ENCODE data around the gene DGKK. TPM values are rescaled to one million over a fixed set of nuclear protein-coding genes. Genes with fewer than 3 reads are reported as not detected.

The DGKK gene
- total RNA-seq, 1 donor from 2014 or later = 0.05 TPM

DNA sequence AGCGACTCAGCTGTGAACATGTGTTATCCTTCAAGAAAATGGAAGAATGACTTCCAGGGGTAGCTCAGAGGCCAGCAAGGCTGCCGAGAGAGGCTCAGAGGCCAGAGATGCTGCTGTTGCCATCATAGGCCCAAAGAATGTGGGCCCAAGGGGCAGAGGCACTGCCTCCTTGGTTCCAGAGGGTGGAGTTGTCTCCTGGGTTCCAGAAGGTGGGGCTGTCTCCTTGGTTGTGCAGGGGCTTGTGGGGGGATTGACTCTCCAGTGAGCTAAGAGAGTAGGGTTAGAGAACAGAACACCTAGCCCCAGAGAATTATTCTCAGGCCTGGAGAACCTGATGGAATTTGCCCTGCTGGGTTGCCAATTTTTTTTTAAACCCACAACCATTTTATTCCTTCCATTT is 62.6 kb downstream of the DGKK start:
- Histone ChIP-seq H3K9ac (ENCODE audit: low read length) (no peak overlapping the region), H2AFZ (ENCODE audit: low read depth, low read length) (no peak overlapping the region), H4K20me1 (ENCODE audit: insufficient read depth, low read length) (no peaks in the 10 kb centered on the region), H3K9me3 (ENCODE audit: insufficient read depth, low read depth, low read length) (no peaks in the 10 kb centered on the region), H3K4me3 (ENCODE audit: insufficient read depth, low read depth, low read length) (no peak overlapping the region), H3K4me2 (ENCODE audit: low read length) (no peak overlapping the region), H3K27ac (ENCODE audit: low read depth, low read length) (no peak overlapping the region), H3K79me2 (ENCODE audit: insufficient read depth, low read length) (no peaks in the 10 kb centered on the region), H3K4me1 (ENCODE audit: insufficient read depth, low read length) (no peaks in the 10 kb centered on the region), H3K27me3 (ENCODE audit: insufficient read depth, low read length) (no peaks in the 10 kb centered on the region), H3K36me3 (ENCODE audit: insufficient read depth, low read length) (no peaks in the 10 kb centered on the region)
- H3K4me3 Mint-ChIP-seq (ENCODE audit: unreplicated experiment) = no peak overlapping the region
- DNase-seq (ENCODE audit: low read depth) (no peak), FAIRE-seq (no peak)
- H3K9me3 Mint-ChIP-seq (ENCODE audit: unreplicated experiment) = no peaks in the 10 kb centered on the region
- no peaks in the 10 kb centered on the region for H3K36me3 Mint-ChIP-seq (ENCODE audit: low read depth, unreplicated experiment)
- H3K4me1 Mint-ChIP-seq (ENCODE audit: low read depth, unreplicated experiment) = no peaks in the 10 kb centered on the region
- no peak for TF ChIP-seq EZH2 (IDR thresholded peaks at IDR 0.05; ENCODE audit: insufficient read depth, low read length)
- TF ChIP-seq, protein P1, sequence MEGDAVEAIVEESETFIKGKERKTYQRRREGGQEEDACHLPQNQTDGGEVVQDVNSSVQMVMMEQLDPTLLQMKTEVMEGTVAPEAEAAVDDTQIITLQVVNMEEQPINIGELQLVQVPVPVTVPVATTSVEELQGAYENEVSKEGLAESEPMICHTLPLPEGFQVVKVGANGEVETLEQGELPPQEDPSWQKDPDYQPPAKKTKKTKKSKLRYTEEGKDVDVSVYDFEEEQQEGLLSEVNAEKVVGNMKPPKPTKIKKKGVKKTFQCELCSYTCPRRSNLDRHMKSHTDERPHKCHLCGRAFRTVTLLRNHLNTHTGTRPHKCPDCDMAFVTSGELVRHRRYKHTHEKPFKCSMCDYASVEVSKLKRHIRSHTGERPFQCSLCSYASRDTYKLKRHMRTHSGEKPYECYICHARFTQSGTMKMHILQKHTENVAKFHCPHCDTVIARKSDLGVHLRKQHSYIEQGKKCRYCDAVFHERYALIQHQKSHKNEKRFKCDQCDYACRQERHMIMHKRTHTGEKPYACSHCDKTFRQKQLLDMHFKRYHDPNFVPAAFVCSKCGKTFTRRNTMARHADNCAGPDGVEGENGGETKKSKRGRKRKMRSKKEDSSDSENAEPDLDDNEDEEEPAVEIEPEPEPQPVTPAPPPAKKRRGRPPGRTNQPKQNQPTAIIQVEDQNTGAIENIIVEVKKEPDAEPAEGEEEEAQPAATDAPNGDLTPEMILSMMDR (IDR thresholded peaks at IDR 0.05; ENCODE audit: insufficient read depth, low read depth, low read length) = no peak
- H3K27ac Mint-ChIP-seq (ENCODE audit: unreplicated experiment) = no peak overlapping the region
- H3K27me3 Mint-ChIP-seq (ENCODE audit: low read depth, unreplicated experiment) = no peaks in the 10 kb centered on the region

DNA sequence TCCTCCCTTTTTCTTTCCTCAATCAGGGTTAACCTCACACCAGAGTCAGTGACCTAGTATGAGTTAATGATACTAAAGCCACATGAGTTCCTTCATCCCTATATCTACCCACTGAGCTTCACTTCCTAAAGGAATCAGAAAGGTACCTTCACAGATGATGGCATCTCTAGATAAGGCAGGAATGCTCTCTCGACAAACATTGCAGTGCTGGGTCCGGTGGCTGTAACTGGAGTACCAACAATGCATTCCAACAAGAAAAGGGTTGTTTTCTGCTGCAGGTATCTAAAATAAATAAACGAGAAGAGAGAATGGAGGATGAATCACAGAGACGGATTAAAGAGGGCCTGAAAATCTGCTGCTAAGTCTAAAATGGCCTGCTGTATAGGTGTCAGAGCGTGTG is 66.7 kb downstream of the DGKK start:
- H3K36me3 ChIP-seq (ENCODE audit: insufficient read depth, low read length) = no peaks in the 10 kb centered on the region
- no peak overlapping the region for H3K27ac Mint-ChIP-seq (ENCODE audit: unreplicated experiment)
- no peaks in the 10 kb centered on the region for H4K20me1 ChIP-seq (ENCODE audit: insufficient read depth, low read length)
- TF ChIP-seq, protein P1 (IDR thresholded peaks at IDR 0.05; ENCODE audit: insufficient read depth, low read depth, low read length) = no peak
- no peak for TF ChIP-seq EZH2 (IDR thresholded peaks at IDR 0.05; ENCODE audit: insufficient read depth, low read length)
- H3K4me2 ChIP-seq (ENCODE audit: low read length) = no peak overlapping the region
- H3K9ac ChIP-seq (ENCODE audit: low read length) = no peak overlapping the region
- no peaks in the 10 kb centered on the region for H3K79me2 ChIP-seq (ENCODE audit: insufficient read depth, low read length)
- H2AFZ ChIP-seq (ENCODE audit: low read depth, low read length) = no peak overlapping the region
- no peaks in the 10 kb centered on the region for H3K4me1 ChIP-seq (ENCODE audit: insufficient read depth, low read length)
- no peaks in the 10 kb centered on the region for H3K9me3 ChIP-seq (ENCODE audit: insufficient read depth, low read depth, low read length)
- H3K4me3 Mint-ChIP-seq (ENCODE audit: unreplicated experiment) = no peak overlapping the region
- no peaks in the 10 kb centered on the region for H3K36me3 Mint-ChIP-seq (ENCODE audit: low read depth, unreplicated experiment)
- no peak overlapping the region for H3K4me3 ChIP-seq (ENCODE audit: insufficient read depth, low read depth, low read length)
- no peaks in the 10 kb centered on the region for H3K4me1 Mint-ChIP-seq (ENCODE audit: low read depth, unreplicated experiment)
- no peaks in the 10 kb centered on the region for H3K27me3 ChIP-seq (ENCODE audit: insufficient read depth, low read length)
- no peaks in the 10 kb centered on the region for H3K9me3 Mint-ChIP-seq (ENCODE audit: unreplicated experiment)
- no peak for FAIRE-seq
- no peaks in the 10 kb centered on the region for H3K27me3 Mint-ChIP-seq (ENCODE audit: low read depth, unreplicated experiment)
- H3K27ac ChIP-seq (ENCODE audit: low read depth, low read length) = no peak overlapping the region
- no peak for DNase-seq (ENCODE audit: low read depth)

DNA sequence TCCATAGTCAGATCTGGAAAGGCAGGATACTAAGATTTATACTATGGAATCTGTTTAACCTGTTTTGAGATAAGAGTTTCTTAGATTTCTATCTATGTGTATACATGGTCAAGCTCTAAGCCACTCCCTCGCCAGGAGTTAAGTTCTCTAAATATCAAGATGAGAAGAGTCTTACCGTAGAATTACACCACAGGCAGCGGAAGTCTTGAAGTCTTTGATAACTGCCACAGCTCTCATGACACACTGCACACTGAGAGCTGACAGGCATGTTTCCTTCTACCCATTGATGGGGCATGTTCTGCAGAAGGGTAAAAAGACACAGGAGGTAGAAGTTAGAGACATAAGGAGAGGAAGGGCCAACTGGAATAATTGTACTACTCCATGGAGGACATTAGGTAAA is 67.7 kb downstream of the DGKK start:
- H4K20me1 ChIP-seq (ENCODE audit: insufficient read depth, low read length) = no peaks in the 10 kb centered on the region
- no peaks in the 10 kb centered on the region for H3K27me3 Mint-ChIP-seq (ENCODE audit: low read depth, unreplicated experiment)
- no peak overlapping the region for H3K27ac Mint-ChIP-seq (ENCODE audit: unreplicated experiment)
- H3K27ac ChIP-seq (ENCODE audit: low read depth, low read length) = no peak overlapping the region
- FAIRE-seq (no peak), DNase-seq (ENCODE audit: low read depth) (no peak)
- no peaks in the 10 kb centered on the region for H3K27me3 ChIP-seq (ENCODE audit: insufficient read depth, low read length)
- TF ChIP-seq, protein P1 (IDR thresholded peaks at IDR 0.05; ENCODE audit: insufficient read depth, low read depth, low read length) = no peak
- no peak for TF ChIP-seq EZH2 (IDR thresholded peaks at IDR 0.05; ENCODE audit: insufficient read depth, low read length)
- H3K9me3 Mint-ChIP-seq (ENCODE audit: unreplicated experiment) = no peaks in the 10 kb centered on the region
- H3K4me1 Mint-ChIP-seq (ENCODE audit: low read depth, unreplicated experiment) = no peaks in the 10 kb centered on the region
- H3K4me3 Mint-ChIP-seq (ENCODE audit: unreplicated experiment) = no peak overlapping the region
- H2AFZ ChIP-seq (ENCODE audit: low read depth, low read length) = no peak overlapping the region
- no peak overlapping the region for H3K4me3 ChIP-seq (ENCODE audit: insufficient read depth, low read depth, low read length)
- H3K36me3 ChIP-seq (ENCODE audit: insufficient read depth, low read length) = no peaks in the 10 kb centered on the region
- no peaks in the 10 kb centered on the region for H3K9me3 ChIP-seq (ENCODE audit: insufficient read depth, low read depth, low read length)
- H3K79me2 ChIP-seq (ENCODE audit: insufficient read depth, low read length) = no peaks in the 10 kb centered on the region
- no peak overlapping the region for H3K9ac ChIP-seq (ENCODE audit: low read length)
- no peaks in the 10 kb centered on the region for H3K4me1 ChIP-seq (ENCODE audit: insufficient read depth, low read length)
- no peaks in the 10 kb centered on the region for H3K36me3 Mint-ChIP-seq (ENCODE audit: low read depth, unreplicated experiment)
- H3K4me2 ChIP-seq (ENCODE audit: low read length) = no peak overlapping the region

Data from astrocyte (in vitro differentiated cells and primary cell).